ENCODE measurements around the gene RSF1. TPM values are rescaled to one million over a fixed set of nuclear protein-coding genes. Genes with fewer than 3 reads are reported as not detected.
A peak's percentile ranks its signal among the peaks of the same experiment; 100 is the strongest.

The RSF1 gene
- total RNA-seq, 1 donor from 2014 or later, result 97.6 TPM

GRCh38 chr11:77747381-77747969, 73.0 kb downstream of the RSF1 start:
- Mint-ChIP-seq H3K4me1 (ENCODE audit: low read depth, unreplicated experiment) (peaks cover 8% of the 10 kb centered on the region), H3K27ac (ENCODE audit: unreplicated experiment) (no peak overlapping the region)
- TF ChIP-seq CTCF (IDR thresholded peaks at IDR 0.05; ENCODE audit: partially characterized antibody, unreplicated experiment), result no peak

GRCh38 chr11:77736473-77736872, 84.0 kb downstream of the RSF1 start:
- Mint-ChIP-seq H3K27me3 (ENCODE audit: unreplicated experiment) (peaks cover 2% of the 10 kb centered on the region), H3K36me3 (ENCODE audit: unreplicated experiment) (peaks cover 6% of the 10 kb centered on the region), H3K4me3 (ENCODE audit: unreplicated experiment) (no peak overlapping the region), H3K9me3 (ENCODE audit: unreplicated experiment) (peaks cover 2% of the 10 kb centered on the region), H3K4me1 (ENCODE audit: low read depth, unreplicated experiment) (no peaks in the 10 kb centered on the region), H3K27ac (ENCODE audit: unreplicated experiment) (no peak overlapping the region)
- no peak for DNase-seq
- no peak for TF ChIP-seq CTCF (IDR thresholded peaks at IDR 0.05; ENCODE audit: partially characterized antibody, unreplicated experiment)

More at GRCh38 chr11:77747381-77747969, 73.0 kb downstream of the RSF1 start:
- H3K9me3 Mint-ChIP-seq (ENCODE audit: unreplicated experiment), result no peaks in the 10 kb centered on the region
- peaks cover 2% of the 10 kb centered on the region for H3K27me3 Mint-ChIP-seq (ENCODE audit: unreplicated experiment)
- no peaks in the 10 kb centered on the region for H3K36me3 Mint-ChIP-seq (ENCODE audit: unreplicated experiment)
- no peak for DNase-seq
- H3K4me3 Mint-ChIP-seq (ENCODE audit: unreplicated experiment), result no peak overlapping the region

- Mint-ChIP-seq H3K27ac (ENCODE audit: unreplicated experiment) (no peak overlapping the region), H3K4me1 (ENCODE audit: low read depth, unreplicated experiment) (no peaks in the 10 kb centered on the region), H3K27me3 (ENCODE audit: unreplicated experiment) (no peaks in the 10 kb centered on the region), H3K36me3 (ENCODE audit: unreplicated experiment) (peaks cover 17% of the 10 kb centered on the region), H3K4me3 (ENCODE audit: unreplicated experiment) (no peak overlapping the region), H3K9me3 (ENCODE audit: unreplicated experiment) (peaks cover 7% of the 10 kb centered on the region)
- TF ChIP-seq CTCF (IDR thresholded peaks at IDR 0.05; ENCODE audit: partially characterized antibody, unreplicated experiment), result no peak
- DNase-seq, result no peak
These were observed 85.6 kb downstream of the RSF1 start for GRCh38 chr11:77734890-77735289.

- peaks cover 1% of the 10 kb centered on the region for H3K27me3 Mint-ChIP-seq (ENCODE audit: unreplicated experiment)
- peaks cover 7% of the 10 kb centered on the region for H3K9me3 Mint-ChIP-seq (ENCODE audit: unreplicated experiment)
- peaks cover 17% of the 10 kb centered on the region for H3K36me3 Mint-ChIP-seq (ENCODE audit: unreplicated experiment)
- no peak for TF ChIP-seq CTCF (IDR thresholded peaks at IDR 0.05; ENCODE audit: partially characterized antibody, unreplicated experiment)
- no peaks in the 10 kb centered on the region for H3K4me1 Mint-ChIP-seq (ENCODE audit: low read depth, unreplicated experiment)
- DNase-seq, result no peak
- H3K27ac Mint-ChIP-seq (ENCODE audit: unreplicated experiment), result no peak overlapping the region
- H3K4me3 Mint-ChIP-seq (ENCODE audit: unreplicated experiment), result no peak overlapping the region
These were observed 88.4 kb downstream of the RSF1 start for GRCh38 chr11:77732143-77732542.

- TF ChIP-seq CTCF (IDR thresholded peaks at IDR 0.05; ENCODE audit: partially characterized antibody, unreplicated experiment), result no peak
- Mint-ChIP-seq H3K36me3 (ENCODE audit: unreplicated experiment) (peaks cover 17% of the 10 kb centered on the region), H3K27ac (ENCODE audit: unreplicated experiment) (peak overlapping the region; percentile 40), H3K9me3 (ENCODE audit: unreplicated experiment) (peaks cover 10% of the 10 kb centered on the region), H3K4me3 (ENCODE audit: unreplicated experiment) (no peak overlapping the region), H3K4me1 (ENCODE audit: low read depth, unreplicated experiment) (peaks cover 3% of the 10 kb centered on the region), H3K27me3 (ENCODE audit: unreplicated experiment) (peaks cover 1% of the 10 kb centered on the region)
- DNase-seq, result no peak
These were observed 89.7 kb downstream of the RSF1 start for GRCh38 chr11:77730789-77731188.

Measured in glutamatergic neuron (in vitro differentiated cells).